ENCODE results near the gene ATP6V0C. TPM values are rescaled to one million over a fixed set of nuclear protein-coding genes. Genes with fewer than 3 reads are reported as not detected.

Gene ATP6V0C
- total RNA-seq, 1 donor, result 18.8 TPM

- H4K20me1 ChIP-seq (ENCODE audit: insufficient read depth, low read length), result peaks cover 3% of the 10 kb centered on the region
- no peaks in the 10 kb centered on the region for H3K36me3 ChIP-seq (ENCODE audit: insufficient read depth, low read length)
- peak overlapping the region; percentile 87 for H3K4me2 ChIP-seq (ENCODE audit: insufficient read depth, low read length)
- no peaks in the 10 kb centered on the region for H3K79me2 ChIP-seq (ENCODE audit: insufficient read depth, low read length)
- H2AFZ ChIP-seq (ENCODE audit: low read length), result no peak overlapping the region
- no peaks in the 10 kb centered on the region for H3K27me3 ChIP-seq (ENCODE audit: insufficient read depth, low read length)
- TF ChIP-seq, protein P1, sequence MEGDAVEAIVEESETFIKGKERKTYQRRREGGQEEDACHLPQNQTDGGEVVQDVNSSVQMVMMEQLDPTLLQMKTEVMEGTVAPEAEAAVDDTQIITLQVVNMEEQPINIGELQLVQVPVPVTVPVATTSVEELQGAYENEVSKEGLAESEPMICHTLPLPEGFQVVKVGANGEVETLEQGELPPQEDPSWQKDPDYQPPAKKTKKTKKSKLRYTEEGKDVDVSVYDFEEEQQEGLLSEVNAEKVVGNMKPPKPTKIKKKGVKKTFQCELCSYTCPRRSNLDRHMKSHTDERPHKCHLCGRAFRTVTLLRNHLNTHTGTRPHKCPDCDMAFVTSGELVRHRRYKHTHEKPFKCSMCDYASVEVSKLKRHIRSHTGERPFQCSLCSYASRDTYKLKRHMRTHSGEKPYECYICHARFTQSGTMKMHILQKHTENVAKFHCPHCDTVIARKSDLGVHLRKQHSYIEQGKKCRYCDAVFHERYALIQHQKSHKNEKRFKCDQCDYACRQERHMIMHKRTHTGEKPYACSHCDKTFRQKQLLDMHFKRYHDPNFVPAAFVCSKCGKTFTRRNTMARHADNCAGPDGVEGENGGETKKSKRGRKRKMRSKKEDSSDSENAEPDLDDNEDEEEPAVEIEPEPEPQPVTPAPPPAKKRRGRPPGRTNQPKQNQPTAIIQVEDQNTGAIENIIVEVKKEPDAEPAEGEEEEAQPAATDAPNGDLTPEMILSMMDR (IDR thresholded peaks at IDR 0.05; ENCODE audit: extremely low read depth, low read depth, low read length), result no peak
- H3K4me3 ChIP-seq (ENCODE audit: insufficient read depth, low read length), result peak overlapping the region; percentile 71
- H3K9me3 ChIP-seq (ENCODE audit: low read depth, low read length), result no peaks in the 10 kb centered on the region
- DNase-seq (ENCODE audit: insufficient read length, low spot score, missing footprints), result peak; percentile 95
- peaks cover 8% of the 10 kb centered on the region for H3K4me1 ChIP-seq (ENCODE audit: insufficient read depth, low read length)
- H3K27ac ChIP-seq (ENCODE audit: low read depth, low read length), result no peak overlapping the region
Observed at GRCh38 chr16:2468725-2469398, 44.9 kb upstream of the ATP6V0C start.

GRCh38 chr16:2469399-2470233 lies 44.1 kb upstream of the ATP6V0C start:
- H3K4me2 ChIP-seq (ENCODE audit: insufficient read depth, low read length), result no peak overlapping the region
- H3K27me3 ChIP-seq (ENCODE audit: insufficient read depth, low read length), result no peaks in the 10 kb centered on the region
- H3K27ac ChIP-seq (ENCODE audit: low read depth, low read length), result no peak overlapping the region
- no peaks in the 10 kb centered on the region for H3K9me3 ChIP-seq (ENCODE audit: low read depth, low read length)
- peaks cover 12% of the 10 kb centered on the region for H3K4me1 ChIP-seq (ENCODE audit: insufficient read depth, low read length)
- H2AFZ ChIP-seq (ENCODE audit: low read length), result no peak overlapping the region
- TF ChIP-seq, protein P1 (IDR thresholded peaks at IDR 0.05; ENCODE audit: extremely low read depth, low read depth, low read length), result no peak
- H3K36me3 ChIP-seq (ENCODE audit: insufficient read depth, low read length), result no peaks in the 10 kb centered on the region
- DNase-seq (ENCODE audit: insufficient read length, low spot score, missing footprints), result peak; percentile 95
- H3K4me3 ChIP-seq (ENCODE audit: insufficient read depth, low read length), result no peak overlapping the region
- H4K20me1 ChIP-seq (ENCODE audit: insufficient read depth, low read length), result peaks cover 3% of the 10 kb centered on the region
- H3K79me2 ChIP-seq (ENCODE audit: insufficient read depth, low read length), result no peaks in the 10 kb centered on the region

- Histone ChIP-seq H3K36me3 (ENCODE audit: insufficient read depth, low read length) (no peaks in the 10 kb centered on the region), H3K4me1 (ENCODE audit: insufficient read depth, low read length) (peaks cover 12% of the 10 kb centered on the region)
- no peak for DNase-seq (ENCODE audit: insufficient read length, low spot score, missing footprints)
Observed at GRCh38 chr16:2470234-2470601, 43.5 kb upstream of the ATP6V0C start.

More at GRCh38 chr16:2470234-2470601, 43.5 kb upstream of the ATP6V0C start:
- H3K79me2 ChIP-seq (ENCODE audit: insufficient read depth, low read length), result peaks cover under 1% of the 10 kb centered on the region
- H3K27me3 ChIP-seq (ENCODE audit: insufficient read depth, low read length), result no peaks in the 10 kb centered on the region
- no peak overlapping the region for H3K27ac ChIP-seq (ENCODE audit: low read depth, low read length)
- no peaks in the 10 kb centered on the region for H3K9me3 ChIP-seq (ENCODE audit: low read depth, low read length)
- no peak overlapping the region for H3K4me3 ChIP-seq (ENCODE audit: insufficient read depth, low read length)
- H3K4me2 ChIP-seq (ENCODE audit: insufficient read depth, low read length), result no peak overlapping the region
- H4K20me1 ChIP-seq (ENCODE audit: insufficient read depth, low read length), result peaks cover 3% of the 10 kb centered on the region
- TF ChIP-seq, protein P1 (IDR thresholded peaks at IDR 0.05; ENCODE audit: extremely low read depth, low read depth, low read length), result no peak
- no peak overlapping the region for H2AFZ ChIP-seq (ENCODE audit: low read length)

Data from osteoblast (primary cell).